ENCODE data around the gene TSR3. TPM values are rescaled to one million over a fixed set of nuclear protein-coding genes. Genes with fewer than 3 reads are reported as not detected.

Gene TSR3
- total RNA-seq, 1 experiment from 2014 or later: 50.5 TPM

- DNase-seq: no peak
- Histone ChIP-seq H3K9me3 (replicated peaks) (no peaks in the 10 kb centered on the region), H3K27ac (no peak overlapping the region), H3K4me3 (no peak overlapping the region), H3K36me3 (no peaks in the 10 kb centered on the region), H3K4me1 (peaks cover 14% of the 10 kb centered on the region), H3K27me3 (peaks cover 12% of the 10 kb centered on the region; the same call in 1 of the 2 replicates)
Observed at GRCh38 chr16:1340730-1341494, 10.8 kb downstream of the TSR3 start.

GRCh38 chr16:1338855-1339675 lies 12.6 kb downstream of the TSR3 start:
- Histone ChIP-seq H3K36me3 (no peaks in the 10 kb centered on the region), H3K4me3 (no peak overlapping the region), H3K27me3 (peaks cover 21% of the 10 kb centered on the region), H3K27ac (no peak overlapping the region), H3K9me3 (replicated peaks) (no peaks in the 10 kb centered on the region), H3K4me1 (peaks cover 11% of the 10 kb centered on the region)
- no peak for DNase-seq

DNA sequence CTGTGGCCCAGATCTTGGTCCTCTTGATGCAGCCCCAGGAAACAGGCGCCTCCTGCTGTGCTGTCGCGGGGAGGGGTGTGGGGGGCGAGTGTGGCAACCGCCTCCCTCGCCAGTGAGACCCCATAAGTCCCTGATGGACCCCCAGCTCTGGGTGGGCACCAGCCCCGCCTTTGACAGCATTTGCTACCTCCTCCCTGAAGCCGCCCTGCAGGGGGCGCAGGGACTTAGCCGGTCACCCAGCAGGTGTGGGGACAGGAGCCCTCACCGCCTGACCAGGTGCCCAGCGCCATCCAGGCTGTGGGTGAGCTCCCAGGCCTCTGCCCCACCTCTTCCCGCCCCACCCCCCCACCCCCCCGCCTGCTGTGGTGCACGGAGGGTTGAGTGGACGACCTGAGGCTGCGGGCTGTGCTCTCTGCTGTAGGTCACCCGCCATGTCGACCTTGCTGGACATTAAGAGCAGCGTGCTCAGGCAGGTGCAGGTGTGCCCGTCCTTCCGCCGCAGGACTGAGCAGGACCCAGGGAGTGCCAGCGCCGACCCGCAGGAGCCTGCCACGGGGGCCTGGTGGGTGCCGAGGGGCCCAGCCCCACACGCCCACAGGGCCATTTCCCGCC lies 13.5 kb downstream of the TSR3 start:
- Histone ChIP-seq H3K36me3 (no peaks in the 10 kb centered on the region), H3K4me3 (no peak overlapping the region), H3K27me3 (peaks cover 21% of the 10 kb centered on the region), H3K9me3 (replicated peaks) (no peaks in the 10 kb centered on the region), H3K27ac (no peak overlapping the region), H3K4me1 (peaks cover 7% of the 10 kb centered on the region)
- DNase-seq: no peak

- H3K4me3 ChIP-seq: no peak overlapping the region
- H3K9me3 ChIP-seq (replicated peaks): no peaks in the 10 kb centered on the region
- H3K4me1 ChIP-seq: peaks cover 4% of the 10 kb centered on the region
- H3K36me3 ChIP-seq: no peaks in the 10 kb centered on the region
- DNase-seq: peak; percentile 45 to 49
- H3K27ac ChIP-seq: no peak overlapping the region
- H3K27me3 ChIP-seq: peaks cover 21% of the 10 kb centered on the region
Observed at GRCh38 chr16:1337486-1337885, 14.2 kb downstream of the TSR3 start.

DNA sequence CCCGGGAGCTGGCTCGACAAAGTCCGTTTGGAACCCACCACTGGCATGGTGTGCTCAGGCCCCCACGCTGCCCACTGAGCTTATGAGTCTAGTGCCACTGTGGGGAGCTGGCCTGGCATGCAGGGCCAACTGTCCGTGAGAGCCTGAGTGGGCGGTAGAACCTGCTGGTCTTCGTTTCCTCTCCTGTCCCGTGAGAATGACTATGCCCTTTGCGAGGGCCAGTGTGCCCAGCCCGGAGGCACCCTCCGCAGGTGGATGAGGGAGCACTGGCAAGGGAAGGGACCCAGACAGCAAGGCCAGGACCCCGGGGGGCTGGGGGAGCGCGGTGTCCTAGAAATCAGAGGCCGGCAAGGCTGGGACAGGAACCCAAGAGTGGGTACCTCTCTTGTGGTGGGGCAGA lies 15.1 kb downstream of the TSR3 start:
- H3K27me3 ChIP-seq: peaks cover 21% of the 10 kb centered on the region
- H3K27ac ChIP-seq: no peak overlapping the region
- peaks cover 8% of the 10 kb centered on the region for H3K4me1 ChIP-seq
- no peak overlapping the region for H3K4me3 ChIP-seq
- no peak for DNase-seq
- H3K9me3 ChIP-seq (replicated peaks): no peaks in the 10 kb centered on the region
- no peaks in the 10 kb centered on the region for H3K36me3 ChIP-seq

GRCh38 chr16:1335996-1336395 lies 15.7 kb downstream of the TSR3 start:
- H3K9me3 ChIP-seq (replicated peaks): no peaks in the 10 kb centered on the region
- DNase-seq: peak in 1 of 2 experiments; percentile 38
- no peak overlapping the region for H3K4me3 ChIP-seq
- no peak overlapping the region for H3K27ac ChIP-seq
- H3K36me3 ChIP-seq: no peaks in the 10 kb centered on the region
- peaks cover 21% of the 10 kb centered on the region for H3K27me3 ChIP-seq
- peaks cover 13% of the 10 kb centered on the region for H3K4me1 ChIP-seq

DNA sequence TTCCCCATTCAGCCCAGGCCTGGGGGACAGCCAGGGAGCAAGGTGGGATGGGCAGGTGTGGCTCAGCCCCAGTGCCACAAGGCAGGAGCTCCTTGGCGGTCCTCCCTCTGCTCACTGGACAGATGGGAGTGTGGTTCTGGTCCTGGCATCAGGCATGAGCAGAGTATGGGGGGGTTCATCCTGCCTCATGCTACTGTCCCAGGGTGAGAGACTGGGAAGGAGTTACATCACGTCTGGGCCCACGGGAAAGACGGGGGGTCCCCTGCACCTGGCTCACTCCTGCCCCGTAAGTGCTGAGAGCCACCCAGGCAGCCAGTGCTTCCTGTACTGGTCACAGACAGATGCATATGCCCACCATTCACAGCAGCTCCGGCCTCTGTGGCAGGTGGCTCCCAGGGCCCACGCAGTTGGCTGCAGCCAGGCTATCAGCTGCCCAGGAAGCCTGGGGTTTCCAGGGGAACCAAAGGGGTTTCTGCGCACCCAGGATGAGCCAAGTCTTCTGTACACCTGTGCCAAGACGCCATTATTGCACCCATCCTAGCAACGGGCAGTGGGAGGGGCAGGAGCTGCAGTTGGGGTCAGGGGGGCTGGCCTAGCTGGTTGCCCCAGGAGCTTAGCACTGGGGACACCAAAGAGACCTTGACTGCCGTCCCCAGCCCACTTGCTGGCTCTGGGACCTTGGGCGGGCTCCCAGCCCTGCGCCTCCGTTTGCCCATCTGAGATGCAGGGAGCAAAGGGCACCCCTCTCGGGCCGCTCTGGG lies 16.3 kb downstream of the TSR3 start:
- Histone ChIP-seq H3K4me1 (peaks cover 13% of the 10 kb centered on the region), H3K36me3 (no peaks in the 10 kb centered on the region), H3K27me3 (peaks cover 21% of the 10 kb centered on the region), H3K27ac (no peak overlapping the region), H3K9me3 (replicated peaks) (no peaks in the 10 kb centered on the region), H3K4me3 (no peak overlapping the region)
- DNase-seq: no peak

DNA sequence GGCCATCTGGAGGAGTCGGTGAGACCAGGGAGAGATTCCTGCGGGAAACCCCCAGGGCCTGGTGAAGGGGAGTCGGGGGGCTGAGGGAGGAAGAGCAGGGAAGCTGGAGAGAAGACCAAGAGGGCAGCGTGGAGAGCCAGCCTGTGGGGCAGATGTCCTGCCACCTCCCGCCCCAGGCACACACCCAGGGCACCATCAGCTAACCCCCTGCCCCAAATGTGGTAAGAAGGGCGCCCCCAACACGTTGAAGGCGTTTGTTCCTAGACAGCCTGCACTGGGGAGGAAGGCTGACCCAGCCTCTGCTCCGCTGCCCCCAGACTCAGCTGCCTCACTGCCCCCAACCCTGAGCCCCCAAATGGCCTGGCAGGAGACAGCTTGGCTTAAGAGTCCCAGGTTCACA lies 16.9 kb downstream of the TSR3 start:
- Histone ChIP-seq H3K36me3 (no peaks in the 10 kb centered on the region), H3K4me3 (no peak overlapping the region), H3K4me1 (peaks cover 13% of the 10 kb centered on the region), H3K27ac (no peak overlapping the region), H3K9me3 (replicated peaks) (no peaks in the 10 kb centered on the region), H3K27me3 (peaks cover 21% of the 10 kb centered on the region)
- no peak for DNase-seq

GRCh38 chr16:1333854-1334700 lies 17.6 kb downstream of the TSR3 start:
- peaks cover 21% of the 10 kb centered on the region for H3K27me3 ChIP-seq
- H3K4me1 ChIP-seq: peaks cover 13% of the 10 kb centered on the region
- no peaks in the 10 kb centered on the region for H3K36me3 ChIP-seq
- no peaks in the 10 kb centered on the region for H3K9me3 ChIP-seq (replicated peaks)
- H3K27ac ChIP-seq: no peak overlapping the region
- no peak for DNase-seq
- H3K4me3 ChIP-seq: no peak overlapping the region

GRCh38 chr16:1333149-1333812 lies 18.4 kb downstream of the TSR3 start, which contains the start of gene BAIAP3:
BAIAP3 (plus strand) TSS chr16:1333645; CDS start chr16:1338550, 4,905 bp downstream.
- DNase-seq: no peak
- Histone ChIP-seq H3K27me3 (peaks cover 21% of the 10 kb centered on the region), H3K36me3 (no peaks in the 10 kb centered on the region), H3K9me3 (replicated peaks) (no peaks in the 10 kb centered on the region), H3K27ac (no peak within 1 kb of the TSS), H3K4me3 (no peak within 1 kb of the TSS), H3K4me1 (peaks cover 13% of the 10 kb centered on the region)

DNA sequence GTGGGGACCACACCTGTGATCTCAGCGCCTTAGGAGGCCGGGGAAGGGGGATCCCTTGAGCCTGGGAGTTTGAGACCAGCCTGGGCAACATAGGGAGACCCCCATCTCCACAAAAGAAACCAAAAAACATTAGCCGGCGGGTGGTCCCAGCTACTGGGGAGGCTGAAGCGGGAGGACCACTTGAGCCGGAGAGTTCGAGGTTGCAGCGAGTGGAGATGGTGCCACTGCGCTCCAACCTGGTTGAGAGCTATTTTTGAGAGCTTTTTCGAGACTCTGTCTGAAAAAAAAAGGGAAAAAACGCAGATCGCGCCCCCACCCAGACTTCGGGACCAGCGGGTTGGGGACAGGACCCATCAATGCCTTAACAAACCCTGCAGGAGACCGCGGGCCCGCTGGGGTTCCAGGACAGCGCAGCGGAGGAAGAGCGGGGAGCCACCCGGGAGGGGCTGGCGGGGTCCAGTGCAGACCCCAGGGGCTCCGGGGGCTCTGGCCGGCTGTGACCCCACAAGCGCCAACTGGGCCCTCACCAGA lies 19.0 kb downstream of the TSR3 start:
- Histone ChIP-seq H3K27me3 (peaks cover 21% of the 10 kb centered on the region), H3K36me3 (no peaks in the 10 kb centered on the region), H3K4me3 (no peak overlapping the region), H3K4me1 (peaks cover 13% of the 10 kb centered on the region), H3K27ac (no peak overlapping the region), H3K9me3 (replicated peaks) (no peaks in the 10 kb centered on the region)
- no peak for DNase-seq

- H3K27me3 ChIP-seq: peaks cover 21% of the 10 kb centered on the region
- peak overlapping the region; percentile 7 for H3K4me3 ChIP-seq
- H3K4me1 ChIP-seq: peaks cover 13% of the 10 kb centered on the region
- DNase-seq: peak; percentile 83 to 84
- no peaks in the 10 kb centered on the region for H3K9me3 ChIP-seq (replicated peaks)
- H3K27ac ChIP-seq: no peak overlapping the region
- no peaks in the 10 kb centered on the region for H3K36me3 ChIP-seq
Observed at GRCh38 chr16:1331712-1332617, 19.7 kb downstream of the TSR3 start.

All from SJCRH30 (cell line).